ENCODE data around the gene MYH3.

MYH3 gene

DNA sequence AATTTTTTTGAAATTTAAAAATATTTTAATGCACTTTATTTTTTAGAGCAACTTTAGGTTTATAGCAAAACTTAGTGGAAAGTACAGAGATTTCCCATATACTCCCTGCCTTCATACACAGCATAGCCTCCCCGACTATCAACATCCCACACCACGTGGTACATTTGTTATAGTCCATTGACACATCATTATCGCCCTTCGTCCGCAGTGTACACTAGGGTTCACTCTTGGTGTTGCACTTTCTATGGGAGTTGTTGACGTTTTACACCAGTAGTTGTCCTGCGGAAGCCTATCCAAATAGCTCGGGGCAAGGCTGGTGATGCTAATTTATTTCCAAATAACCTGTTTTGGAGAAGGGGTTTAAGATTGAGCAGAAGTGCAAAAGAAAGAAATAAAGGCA lies 52.6 kb downstream of the MYH3 start:
- TF ChIP-seq, protein P1, sequence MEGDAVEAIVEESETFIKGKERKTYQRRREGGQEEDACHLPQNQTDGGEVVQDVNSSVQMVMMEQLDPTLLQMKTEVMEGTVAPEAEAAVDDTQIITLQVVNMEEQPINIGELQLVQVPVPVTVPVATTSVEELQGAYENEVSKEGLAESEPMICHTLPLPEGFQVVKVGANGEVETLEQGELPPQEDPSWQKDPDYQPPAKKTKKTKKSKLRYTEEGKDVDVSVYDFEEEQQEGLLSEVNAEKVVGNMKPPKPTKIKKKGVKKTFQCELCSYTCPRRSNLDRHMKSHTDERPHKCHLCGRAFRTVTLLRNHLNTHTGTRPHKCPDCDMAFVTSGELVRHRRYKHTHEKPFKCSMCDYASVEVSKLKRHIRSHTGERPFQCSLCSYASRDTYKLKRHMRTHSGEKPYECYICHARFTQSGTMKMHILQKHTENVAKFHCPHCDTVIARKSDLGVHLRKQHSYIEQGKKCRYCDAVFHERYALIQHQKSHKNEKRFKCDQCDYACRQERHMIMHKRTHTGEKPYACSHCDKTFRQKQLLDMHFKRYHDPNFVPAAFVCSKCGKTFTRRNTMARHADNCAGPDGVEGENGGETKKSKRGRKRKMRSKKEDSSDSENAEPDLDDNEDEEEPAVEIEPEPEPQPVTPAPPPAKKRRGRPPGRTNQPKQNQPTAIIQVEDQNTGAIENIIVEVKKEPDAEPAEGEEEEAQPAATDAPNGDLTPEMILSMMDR (IDR thresholded peaks at IDR 0.05; ENCODE audit: borderline replicate concordance, control extremely low read depth, extremely low read depth, insufficient read depth, missing control alignments): no peak
- no peak for DNase-seq (ENCODE audit: low spot score)
- in situ Hi-C loops (cut with MboI; ENCODE audit: low sequenced_read_pairs, unreplicated experiment): loop anchor here (25.0 kb wide), 1 partner anchor 642 kb away; no protein-coding TSS in a partner anchor

DNA sequence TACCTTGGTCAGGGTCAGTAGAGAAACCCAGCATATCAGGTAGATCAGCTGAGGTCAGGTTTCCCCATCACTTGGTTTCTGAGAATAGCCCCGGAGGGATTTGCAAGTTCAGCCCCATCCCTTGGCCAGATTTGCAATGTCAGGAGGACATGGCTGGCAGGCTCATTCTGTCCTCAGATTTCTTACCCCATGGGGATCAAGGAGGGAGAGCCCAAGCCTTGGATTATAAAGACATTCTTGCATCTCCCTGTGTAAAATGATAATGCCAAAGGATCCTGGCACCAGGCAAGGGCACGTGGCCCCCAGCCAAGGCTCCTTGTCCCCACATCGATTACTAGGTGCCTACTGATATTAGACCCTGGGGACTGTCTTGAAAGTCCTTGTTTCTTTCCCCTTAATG lies 53.2 kb downstream of the MYH3 start:
- no peak for DNase-seq (ENCODE audit: low spot score)
- in situ Hi-C loops (cut with MboI; ENCODE audit: low sequenced_read_pairs, unreplicated experiment): loop anchor here (25.0 kb wide), 1 partner anchor 642 kb away; no protein-coding TSS in a partner anchor
- TF ChIP-seq, protein P1 (IDR thresholded peaks at IDR 0.05; ENCODE audit: borderline replicate concordance, control extremely low read depth, extremely low read depth, insufficient read depth, missing control alignments): no peak

- DNase-seq (ENCODE audit: low spot score): no peak
- TF ChIP-seq, protein P1 (IDR thresholded peaks at IDR 0.05; ENCODE audit: borderline replicate concordance, control extremely low read depth, extremely low read depth, insufficient read depth, missing control alignments): no peak
- in situ Hi-C loops (cut with MboI; ENCODE audit: low sequenced_read_pairs, unreplicated experiment): loop anchor here (25.0 kb wide), 1 partner anchor 638 kb away; no protein-coding TSS in a partner anchor
These were observed 56.5 kb downstream of the MYH3 start for GRCh38 chr17:10600571-10600970.

DNA sequence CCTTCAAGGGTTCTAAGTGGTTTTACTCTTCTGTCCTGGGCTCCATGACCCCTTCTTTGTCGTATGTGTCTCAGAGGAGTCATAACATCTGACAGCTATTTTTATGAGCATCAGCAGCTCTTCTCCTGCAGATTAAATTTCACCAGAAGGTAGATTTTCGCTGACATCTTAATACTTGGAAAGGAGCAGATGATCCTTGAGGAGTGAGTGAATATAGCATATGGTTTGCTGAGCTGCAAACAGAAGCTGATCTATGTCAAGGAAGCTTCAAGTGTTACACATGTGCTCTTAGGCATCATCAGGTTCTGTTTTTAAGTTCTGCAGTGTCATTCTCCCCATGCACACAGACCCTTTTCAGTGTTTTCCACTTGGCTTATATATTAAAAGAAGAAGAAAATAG lies 58.5 kb downstream of the MYH3 start:
- in situ Hi-C loops (cut with MboI; ENCODE audit: low sequenced_read_pairs, unreplicated experiment): no loop called here
- TF ChIP-seq, protein P1 (IDR thresholded peaks at IDR 0.05; ENCODE audit: borderline replicate concordance, control extremely low read depth, extremely low read depth, insufficient read depth, missing control alignments): no peak
- no peak for DNase-seq (ENCODE audit: low spot score)

GRCh38 chr17:10589553-10590145 lies 67.5 kb downstream of the MYH3 start:
- in situ Hi-C loops (cut with MboI; ENCODE audit: low sequenced_read_pairs, unreplicated experiment): no loop called here
- TF ChIP-seq, protein P1 (IDR thresholded peaks at IDR 0.05; ENCODE audit: borderline replicate concordance, control extremely low read depth, extremely low read depth, insufficient read depth, missing control alignments): no peak
- DNase-seq (ENCODE audit: low spot score): no peak

GRCh38 chr17:10585529-10585928 lies 71.6 kb downstream of the MYH3 start:
- DNase-seq (ENCODE audit: low spot score): no peak
- TF ChIP-seq, protein P1 (IDR thresholded peaks at IDR 0.05; ENCODE audit: borderline replicate concordance, control extremely low read depth, extremely low read depth, insufficient read depth, missing control alignments): no peak
- in situ Hi-C loops (cut with MboI; ENCODE audit: low sequenced_read_pairs, unreplicated experiment): no loop called here
